ACC112 (cell line): ENCODE measurements around the gene GIMD1.
"Not testable (repeated sequence)": the region's sequence is repeated elsewhere in the genome, so short reads cannot be mapped to it uniquely, and the experiment has no call there.

Source experiments
- H2AFZ ChIP-seq: fragments of 200-600 bp; sonication (generic); one replicate; pipeline ENCODE4 v1.6.0; 2017; ENCODE audit warnings: antibody characterized with exemption, low read length; ENCODE audit not compliant: unreplicated experiment
- H3K27ac ChIP-seq: fragments of 200-600 bp; sonication (generic); 2 replicates; pipeline ENCODE4 v1.5.1; 2014; ENCODE audit warnings: low read depth, mild to moderate bottlenecking, antibody characterized with exemption, low read length, moderate library complexity
- H3K27me3 ChIP-seq: fragments of 200-600 bp; sonication (generic); 2 replicates; pipeline ENCODE4 v1.6.1; 2014; ENCODE audit warnings: mild to moderate bottlenecking, antibody characterized with exemption, low read length, moderate library complexity, mixed read lengths; ENCODE audit not compliant: insufficient read depth
- H3K36me3 ChIP-seq: fragments of 200-600 bp; sonication (generic); 2 replicates; pipeline ENCODE4 v1.6.1; 2016; ENCODE audit warnings: mild to moderate bottlenecking, antibody characterized with exemption, low read length, moderate library complexity, mixed read lengths; ENCODE audit not compliant: insufficient read depth
- H3K4me1 ChIP-seq: fragments of 200-600 bp; sonication (generic); one replicate; pipeline ENCODE4 v1.6.1; 2016; ENCODE audit warnings: low read length, mixed read lengths; ENCODE audit not compliant: insufficient read depth, unreplicated experiment, control insufficient read depth
- H3K4me3 ChIP-seq: fragments of 200-600 bp; sonication (generic); 2 replicates; pipeline ENCODE4 v1.5.1; 2014; ENCODE audit warnings: mild to moderate bottlenecking, low read depth, low read length
- H3K79me2 ChIP-seq: fragments of 200-600 bp; sonication (generic); one replicate; pipeline ENCODE4 v1.6.0; 2016; ENCODE audit warnings: low read length; ENCODE audit not compliant: control insufficient read depth, unreplicated experiment, insufficient read depth

The GIMD1 gene

DNA sequence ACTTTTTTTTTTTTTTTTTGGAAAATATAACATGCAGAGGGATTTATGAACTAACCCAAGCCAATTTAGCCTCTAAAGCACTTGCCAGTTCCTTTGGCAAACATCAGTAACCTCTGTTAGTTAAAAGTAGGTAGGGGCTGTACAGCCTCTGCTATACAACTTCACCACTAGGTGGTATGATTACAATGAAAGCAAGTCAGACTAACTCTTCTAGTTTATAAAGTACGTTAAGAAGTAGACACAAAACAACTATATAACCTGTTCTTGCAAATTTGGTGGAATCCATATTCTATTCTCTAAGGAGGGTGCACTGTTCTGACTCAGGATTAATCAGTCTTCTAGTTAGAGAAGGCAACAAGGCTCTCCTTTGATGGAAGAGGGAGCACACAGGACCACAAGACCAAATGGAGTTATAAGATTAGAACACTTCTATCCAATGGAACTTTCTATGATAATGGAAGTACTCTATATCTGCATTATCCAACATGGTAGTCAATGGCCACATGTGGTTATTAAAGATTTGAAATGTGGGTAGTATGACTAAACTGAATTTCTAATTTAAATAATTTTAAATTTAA is 39.4 kb downstream of the GIMD1 start:
- Histone ChIP-seq H2AFZ (peak overlapping the region; percentile 19), H3K79me2 (peaks cover 3% of the 10 kb centered on the region), H3K4me3 (no peak overlapping the region), H3K4me1 (peaks cover 34% of the 10 kb centered on the region), H3K27ac (no peak overlapping the region), H3K27me3 (no peaks in the 10 kb centered on the region), H3K36me3 (peaks cover 44% of the 10 kb centered on the region)

DNA sequence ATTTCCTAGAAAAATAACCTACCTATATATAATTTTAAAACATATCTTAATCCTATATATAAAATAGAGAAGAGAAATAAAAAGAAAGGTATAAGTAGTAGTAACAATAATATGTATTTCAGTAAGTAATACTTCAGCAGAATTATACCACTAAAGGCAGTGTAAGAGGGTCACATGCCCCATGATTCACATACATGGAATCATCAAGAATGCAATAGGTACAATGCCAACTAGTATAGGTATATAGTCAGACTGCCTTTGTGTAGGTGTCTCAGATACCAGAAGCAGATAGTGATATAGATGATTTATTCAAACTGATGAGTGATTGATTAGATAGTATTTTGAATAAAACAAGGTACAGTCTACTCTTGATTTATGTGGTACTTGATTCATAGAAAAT is 42.8 kb downstream of the GIMD1 start:
- no peaks in the 10 kb centered on the region for H3K27me3 ChIP-seq
- H3K36me3 ChIP-seq: peaks cover 22% of the 10 kb centered on the region
- no peak overlapping the region for H3K4me3 ChIP-seq
- H3K4me1 ChIP-seq: peaks cover 36% of the 10 kb centered on the region
- peaks cover 11% of the 10 kb centered on the region for H3K79me2 ChIP-seq
- H3K27ac ChIP-seq: no peak overlapping the region
- no peak overlapping the region for H2AFZ ChIP-seq

GRCh38 chr4:106323119-106323518 is 45.5 kb downstream of the GIMD1 start:
- H3K27me3 ChIP-seq: no peaks in the 10 kb centered on the region

DNA sequence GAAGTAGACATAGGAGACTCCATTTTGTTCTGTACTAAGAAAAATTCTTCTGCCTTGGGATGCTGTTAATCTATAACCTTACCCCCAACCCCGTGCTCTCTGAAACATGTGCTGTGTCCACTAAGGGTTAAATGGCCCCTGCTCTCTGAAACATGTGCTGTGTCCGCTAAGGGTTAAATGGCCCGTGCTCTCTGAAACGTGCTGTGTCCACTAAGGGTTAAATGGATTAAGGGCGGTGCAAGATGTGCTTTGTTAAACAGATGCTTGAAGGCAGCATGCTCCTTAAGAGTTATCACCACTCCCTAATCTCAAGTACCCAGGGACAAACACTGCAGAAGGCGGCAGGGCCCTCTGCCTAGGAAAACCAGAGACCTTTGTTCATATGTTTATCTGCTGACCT is 46.8 kb downstream of the GIMD1 start:
- H3K4me1 ChIP-seq: peaks cover 46% of the 10 kb centered on the region
- peaks cover 50% of the 10 kb centered on the region for H3K79me2 ChIP-seq
- not testable (repeated sequence) for H3K4me3 ChIP-seq, H3K36me3 ChIP-seq, H3K27ac ChIP-seq, H3K27me3 ChIP-seq, H2AFZ ChIP-seq

More at GRCh38 chr4:106323119-106323518, 45.5 kb downstream of the GIMD1 start:
- no peak overlapping the region for H3K27ac ChIP-seq
- peaks cover 14% of the 10 kb centered on the region; the same call in 1 of the 2 replicates for H3K36me3 ChIP-seq
- no peak overlapping the region for H3K4me3 ChIP-seq
- H3K4me1 ChIP-seq: peaks cover 46% of the 10 kb centered on the region
- no peak overlapping the region for H2AFZ ChIP-seq
- peaks cover 37% of the 10 kb centered on the region for H3K79me2 ChIP-seq

GRCh38 chr4:106321168-106321567 is 47.4 kb downstream of the GIMD1 start:
- not testable (repeated sequence) for H3K4me3 ChIP-seq, H3K27me3 ChIP-seq, H3K27ac ChIP-seq, H3K36me3 ChIP-seq, H2AFZ ChIP-seq
- Histone ChIP-seq H3K4me1 (peaks cover 42% of the 10 kb centered on the region), H3K79me2 (peaks cover 54% of the 10 kb centered on the region)

DNA sequence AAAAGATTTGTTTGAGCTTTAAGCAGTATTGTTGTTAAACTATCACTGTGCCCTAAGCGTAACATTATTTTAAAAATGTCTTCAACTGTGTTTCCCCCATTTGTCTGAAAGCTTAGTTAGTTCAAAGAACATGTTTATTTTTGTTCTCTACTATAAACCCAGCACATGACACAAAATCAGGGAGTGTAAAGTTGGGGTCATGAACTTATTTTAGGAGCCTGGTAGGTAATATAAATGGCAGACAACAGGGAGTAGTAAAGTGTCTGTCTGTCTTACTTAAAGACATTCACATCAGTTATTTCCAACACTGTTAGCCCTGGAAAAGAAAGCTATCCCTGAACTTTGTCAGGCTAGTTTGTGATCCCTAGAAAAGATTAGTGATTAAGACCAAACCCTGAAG is 48.3 kb downstream of the GIMD1 start:
- H3K27me3 ChIP-seq: no peaks in the 10 kb centered on the region
- H2AFZ ChIP-seq: no peak overlapping the region
- peaks cover 62% of the 10 kb centered on the region for H3K79me2 ChIP-seq
- H3K4me3 ChIP-seq: no peak overlapping the region
- no peaks in the 10 kb centered on the region; the same call in 1 of the 2 replicates for H3K36me3 ChIP-seq
- no peak overlapping the region for H3K27ac ChIP-seq
- peaks cover 38% of the 10 kb centered on the region for H3K4me1 ChIP-seq

- H3K27me3 ChIP-seq: no peaks in the 10 kb centered on the region
- no peak overlapping the region for H3K27ac ChIP-seq
- H3K4me3 ChIP-seq: peak overlapping the region; percentile 90
- no peaks in the 10 kb centered on the region; the same call in 1 of the 2 replicates for H3K36me3 ChIP-seq
- peaks cover 36% of the 10 kb centered on the region for H3K4me1 ChIP-seq
- H2AFZ ChIP-seq: no peak overlapping the region
- H3K79me2 ChIP-seq: peaks cover 70% of the 10 kb centered on the region
Observed at GRCh38 chr4:106318511-106318910, 50.1 kb downstream of the GIMD1 start.

- Histone ChIP-seq H3K27me3 (no peaks in the 10 kb centered on the region), H3K4me1 (peaks cover 37% of the 10 kb centered on the region), H3K36me3 (no peaks in the 10 kb centered on the region; the same call in 1 of the 2 replicates), H2AFZ (no peak overlapping the region), H3K79me2 (peaks cover 76% of the 10 kb centered on the region), H3K27ac (no peak overlapping the region), H3K4me3 (peak overlapping the region; percentile 90)
Observed at GRCh38 chr4:106317815-106318214, 50.8 kb downstream of the GIMD1 start.

DNA sequence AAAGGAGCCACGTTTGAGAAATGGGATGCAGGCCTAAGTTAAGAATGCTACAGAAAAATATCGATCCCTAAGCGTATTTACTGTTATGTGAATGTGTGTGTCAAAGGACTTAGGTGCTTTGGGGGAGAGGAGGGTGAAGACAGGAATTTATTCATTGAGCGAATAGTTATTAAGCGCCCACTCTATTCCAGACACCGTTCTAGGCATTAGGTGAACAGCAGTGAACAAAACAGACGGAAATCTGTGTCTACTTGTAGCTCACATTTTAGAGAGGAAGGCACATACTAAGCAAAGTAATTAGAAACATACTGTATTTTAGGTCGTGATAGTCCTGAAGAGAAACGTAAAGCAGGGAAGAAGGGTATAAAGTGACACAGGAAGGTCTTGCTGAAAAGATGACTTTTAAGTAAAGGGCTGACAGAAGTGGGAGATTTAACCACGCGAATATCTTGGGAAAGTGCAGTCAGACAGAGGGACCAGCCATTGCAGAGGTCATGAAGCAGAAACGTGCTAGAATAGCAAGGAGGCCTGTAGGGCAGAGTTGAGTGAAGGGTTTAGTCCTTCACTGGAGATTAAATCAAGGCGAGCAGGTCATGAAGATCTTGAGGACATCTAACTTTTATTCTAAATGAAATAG is 51.7 kb downstream of the GIMD1 start:
- Histone ChIP-seq H3K4me1 (peaks cover 46% of the 10 kb centered on the region), H3K4me3 (peak overlapping the region; percentile 90), H2AFZ (peak overlapping the region; percentile 46), H3K79me2 (peaks cover 74% of the 10 kb centered on the region), H3K27ac (peak overlapping the region; percentile 92), H3K36me3 (no peaks in the 10 kb centered on the region; the same call in 1 of the 2 replicates), H3K27me3 (no peaks in the 10 kb centered on the region)

DNA sequence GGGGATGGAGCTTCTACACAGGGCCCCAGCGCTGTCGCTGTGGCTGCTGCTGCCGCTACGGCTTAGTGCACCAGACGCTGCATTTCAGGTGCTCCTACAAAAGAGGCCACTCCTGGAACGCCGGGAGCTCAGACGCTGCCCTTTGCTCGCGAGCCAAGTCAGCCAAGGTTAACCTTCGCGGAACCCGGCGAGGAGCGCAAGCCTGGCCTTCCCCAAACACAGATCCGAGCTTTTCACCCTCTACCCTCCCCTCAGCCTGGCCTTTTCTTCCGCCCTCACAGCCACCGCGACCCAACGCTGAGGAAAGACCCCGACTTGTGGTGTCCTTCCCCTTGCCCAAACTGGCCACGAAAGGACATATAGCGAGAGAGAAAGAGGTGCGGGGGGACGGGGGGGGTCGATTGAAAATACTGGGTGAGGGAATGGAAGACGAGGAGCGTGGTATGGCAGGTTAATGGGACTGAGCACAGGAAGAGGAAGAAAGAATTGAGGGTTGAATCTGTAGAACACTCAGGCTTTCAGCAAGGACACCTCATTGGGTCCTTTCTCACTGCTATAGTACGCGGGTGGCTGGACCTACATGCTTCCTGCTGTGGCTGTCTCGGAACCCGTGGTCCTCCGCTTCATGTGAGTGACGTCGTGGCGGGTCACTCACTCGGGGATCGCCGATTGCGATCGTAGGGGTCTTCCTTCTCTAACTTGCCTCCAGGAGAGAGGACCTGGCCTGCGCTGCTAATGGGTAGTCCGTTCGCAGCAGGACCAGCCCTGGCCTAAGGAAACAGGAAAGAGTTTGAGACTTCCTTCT is 52.4 kb downstream of the GIMD1 start, which contains the start of the genes AIMP1 and TBCK:
TSS of gene AIMP1 (plus strand) at position 583 of the 805 bp plus-strand sequence. CDS start 8,460 bp downstream, outside the sequence.
TSS of gene TBCK (minus strand) at position 242 of the 805 bp plus-strand sequence. CDS start 7,249 bp downstream, outside the sequence.
- Histone ChIP-seq H3K4me1 (peaks cover 48% of the 10 kb centered on the region), H3K4me3 (peak within 1 kb of the TSS; percentile 90), H2AFZ (peak within 1 kb of the TSS; percentile 46), H3K36me3 (no peaks in the 10 kb centered on the region; the same call in 1 of the 2 replicates), H3K79me2 (peaks cover 74% of the 10 kb centered on the region), H3K27ac (peak within 1 kb of the TSS; percentile 92), H3K27me3 (no peaks in the 10 kb centered on the region)
